ENCODE data around the gene JMJD8. TPM values are rescaled to one million over a fixed set of nuclear protein-coding genes. Genes with fewer than 3 reads are reported as not detected.

JMJD8 gene
- polyA plus RNA-seq, 1 experiment = 91.8 TPM

GRCh38 chr16:646679-647172 lies 37.4 kb downstream of the JMJD8 start:
- TF ChIP-seq, protein P1, sequence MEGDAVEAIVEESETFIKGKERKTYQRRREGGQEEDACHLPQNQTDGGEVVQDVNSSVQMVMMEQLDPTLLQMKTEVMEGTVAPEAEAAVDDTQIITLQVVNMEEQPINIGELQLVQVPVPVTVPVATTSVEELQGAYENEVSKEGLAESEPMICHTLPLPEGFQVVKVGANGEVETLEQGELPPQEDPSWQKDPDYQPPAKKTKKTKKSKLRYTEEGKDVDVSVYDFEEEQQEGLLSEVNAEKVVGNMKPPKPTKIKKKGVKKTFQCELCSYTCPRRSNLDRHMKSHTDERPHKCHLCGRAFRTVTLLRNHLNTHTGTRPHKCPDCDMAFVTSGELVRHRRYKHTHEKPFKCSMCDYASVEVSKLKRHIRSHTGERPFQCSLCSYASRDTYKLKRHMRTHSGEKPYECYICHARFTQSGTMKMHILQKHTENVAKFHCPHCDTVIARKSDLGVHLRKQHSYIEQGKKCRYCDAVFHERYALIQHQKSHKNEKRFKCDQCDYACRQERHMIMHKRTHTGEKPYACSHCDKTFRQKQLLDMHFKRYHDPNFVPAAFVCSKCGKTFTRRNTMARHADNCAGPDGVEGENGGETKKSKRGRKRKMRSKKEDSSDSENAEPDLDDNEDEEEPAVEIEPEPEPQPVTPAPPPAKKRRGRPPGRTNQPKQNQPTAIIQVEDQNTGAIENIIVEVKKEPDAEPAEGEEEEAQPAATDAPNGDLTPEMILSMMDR (IDR thresholded peaks at IDR 0.05; ENCODE audit: insufficient read depth, low read depth, low read length) = no peak
- ChIA-PET CTCF (interaction anchor here (1.3 kb wide), 1 partner anchor 14 kb away, joined by 3 read pairs; no protein-coding TSS in a partner anchor), POLR2A (no interaction called here)
- Histone ChIP-seq H3K27me3 (ENCODE audit: control insufficient read depth, insufficient read depth, low read length) (no peaks in the 10 kb centered on the region), H3K36me3 (ENCODE audit: control insufficient read depth, insufficient read depth, low read length) (peaks cover 3% of the 10 kb centered on the region), H3K4me3 (ENCODE audit: low read depth, low read length) (no peak overlapping the region)
- DNase-seq (ENCODE audit: low read depth) = no peak

- H3K4me3 ChIP-seq (ENCODE audit: low read depth, low read length) = no peak overlapping the region
- TF ChIP-seq, protein P1 (IDR thresholded peaks at IDR 0.05; ENCODE audit: insufficient read depth, low read depth, low read length) = no peak
- DNase-seq (ENCODE audit: low read depth) = no peak
- POLR2A ChIA-PET = no interaction called here
- CTCF ChIA-PET = interaction anchor here (1.3 kb wide), 1 partner anchor 14 kb away, joined by 3 read pairs; no protein-coding TSS in a partner anchor
- peaks cover 3% of the 10 kb centered on the region for H3K36me3 ChIP-seq (ENCODE audit: control insufficient read depth, insufficient read depth, low read length)
- no peaks in the 10 kb centered on the region for H3K27me3 ChIP-seq (ENCODE audit: control insufficient read depth, insufficient read depth, low read length)
Measured at GRCh38 chr16:645852-646678, 38.1 kb downstream of the JMJD8 start.

- POLR2A ChIA-PET = interaction anchor here (0.7 kb wide), 1 partner anchor 9 kb away, joined by 3 read pairs; no protein-coding TSS in a partner anchor
- TF ChIP-seq, protein P1 (IDR thresholded peaks at IDR 0.05; ENCODE audit: insufficient read depth, low read depth, low read length) = no peak
- Histone ChIP-seq H3K27me3 (ENCODE audit: control insufficient read depth, insufficient read depth, low read length) (no peaks in the 10 kb centered on the region), H3K36me3 (ENCODE audit: control insufficient read depth, insufficient read depth, low read length) (peaks cover 3% of the 10 kb centered on the region), H3K4me3 (ENCODE audit: low read depth, low read length) (no peak overlapping the region)
- CTCF ChIA-PET = no interaction called here
- DNase-seq (ENCODE audit: low read depth) = no peak
Measured at GRCh38 chr16:644556-644955, 39.6 kb downstream of the JMJD8 start.

DNA sequence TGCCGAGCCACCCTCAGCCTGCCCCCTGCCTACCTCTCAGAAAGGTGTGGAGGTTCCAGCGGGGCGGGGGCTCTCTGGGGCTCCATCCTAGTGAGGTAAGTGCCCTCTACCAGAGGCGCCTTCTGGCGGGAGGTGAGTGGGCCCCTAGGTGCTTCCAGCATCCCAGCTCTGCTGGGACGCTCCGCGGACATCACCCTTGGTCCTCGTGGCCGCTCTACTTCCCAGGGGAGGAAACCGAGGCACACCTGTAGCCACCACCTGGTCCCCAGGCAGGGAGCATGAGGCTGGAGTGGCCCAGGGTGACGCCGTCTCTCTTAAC lies 41.1 kb downstream of the JMJD8 start:
- peaks cover 3% of the 10 kb centered on the region for H3K36me3 ChIP-seq (ENCODE audit: control insufficient read depth, insufficient read depth, low read length)

More for the DNA sequence above, 41.1 kb downstream of the JMJD8 start:
- CTCF ChIA-PET = no interaction called here
- no peak for DNase-seq (ENCODE audit: low read depth)
- H3K27me3 ChIP-seq (ENCODE audit: control insufficient read depth, insufficient read depth, low read length) = no peaks in the 10 kb centered on the region
- POLR2A ChIA-PET = no interaction called here
- H3K4me3 ChIP-seq (ENCODE audit: low read depth, low read length) = peak overlapping the region; percentile 59
- TF ChIP-seq, protein P1 (IDR thresholded peaks at IDR 0.05; ENCODE audit: insufficient read depth, low read depth, low read length) = no peak

All from BJ (cell line).